AG10803 (cell line): Measurements from ENCODE around the gene ABCG1.

Experiments used
- DNase-seq: peaks from one replicate; pipeline ENCODE4 v3.0.0; 2010; ENCODE audit warnings: low read depth
- H3K4me3 ChIP-seq: 2 replicates; pipeline ENCODE4 v1.5.1; 2011; ENCODE audit warnings: mild to moderate bottlenecking, low read length, control low read depth
- TF ChIP-seq, protein P1 (sequence below): conservative IDR thresholded peaks from 2 replicates; pipeline ENCODE4 v1.5.1; 2011; ENCODE audit warnings: mild to moderate bottlenecking, low read length, control low read depth, inconsistent platforms

Gene ABCG1

DNA sequence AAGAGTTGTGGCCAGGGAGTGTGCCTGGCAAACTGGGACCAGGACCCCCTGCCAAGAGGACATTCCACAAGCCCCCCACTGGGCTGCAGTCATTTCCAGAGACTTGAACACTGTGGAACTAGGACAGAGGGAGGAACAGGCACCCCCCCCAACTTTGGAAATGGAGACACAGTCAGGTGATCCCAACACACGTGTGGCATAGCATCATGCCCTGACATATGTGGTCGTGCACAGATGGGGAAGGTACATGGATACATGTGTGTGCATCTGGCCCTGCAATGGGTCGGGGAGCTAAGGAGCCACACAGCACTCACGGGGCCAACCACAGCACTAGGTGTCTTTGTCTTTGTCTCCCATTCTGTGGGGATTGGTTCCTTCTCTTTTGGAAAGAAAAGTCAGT is 102.9 kb downstream of the ABCG1 start:
- TF ChIP-seq, protein P1, sequence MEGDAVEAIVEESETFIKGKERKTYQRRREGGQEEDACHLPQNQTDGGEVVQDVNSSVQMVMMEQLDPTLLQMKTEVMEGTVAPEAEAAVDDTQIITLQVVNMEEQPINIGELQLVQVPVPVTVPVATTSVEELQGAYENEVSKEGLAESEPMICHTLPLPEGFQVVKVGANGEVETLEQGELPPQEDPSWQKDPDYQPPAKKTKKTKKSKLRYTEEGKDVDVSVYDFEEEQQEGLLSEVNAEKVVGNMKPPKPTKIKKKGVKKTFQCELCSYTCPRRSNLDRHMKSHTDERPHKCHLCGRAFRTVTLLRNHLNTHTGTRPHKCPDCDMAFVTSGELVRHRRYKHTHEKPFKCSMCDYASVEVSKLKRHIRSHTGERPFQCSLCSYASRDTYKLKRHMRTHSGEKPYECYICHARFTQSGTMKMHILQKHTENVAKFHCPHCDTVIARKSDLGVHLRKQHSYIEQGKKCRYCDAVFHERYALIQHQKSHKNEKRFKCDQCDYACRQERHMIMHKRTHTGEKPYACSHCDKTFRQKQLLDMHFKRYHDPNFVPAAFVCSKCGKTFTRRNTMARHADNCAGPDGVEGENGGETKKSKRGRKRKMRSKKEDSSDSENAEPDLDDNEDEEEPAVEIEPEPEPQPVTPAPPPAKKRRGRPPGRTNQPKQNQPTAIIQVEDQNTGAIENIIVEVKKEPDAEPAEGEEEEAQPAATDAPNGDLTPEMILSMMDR = no peak
- H3K4me3 ChIP-seq = no peak overlapping the region
- no peak for DNase-seq

DNA sequence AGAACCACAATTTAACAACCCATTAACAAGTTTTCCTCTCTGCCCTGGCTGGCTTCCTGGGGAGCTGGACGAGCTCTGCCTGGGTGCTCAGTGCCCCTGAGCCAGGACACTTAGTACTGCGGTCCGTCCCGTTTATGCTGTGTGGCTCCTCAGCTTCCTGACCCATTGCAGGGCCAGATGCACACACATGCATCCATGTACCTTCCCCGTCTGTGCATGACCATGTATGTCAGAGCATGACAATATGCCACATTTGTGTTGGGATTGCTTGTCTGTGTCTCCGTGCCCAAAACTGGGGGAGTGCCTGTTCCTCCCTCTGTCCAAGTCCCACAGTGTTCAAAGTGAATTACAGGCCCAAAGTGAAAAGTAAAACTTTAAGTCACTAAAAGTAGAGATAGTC is 106.0 kb downstream of the ABCG1 start:
- TF ChIP-seq, protein P1 = no peak
- H3K4me3 ChIP-seq = no peak overlapping the region
- no peak for DNase-seq

DNA sequence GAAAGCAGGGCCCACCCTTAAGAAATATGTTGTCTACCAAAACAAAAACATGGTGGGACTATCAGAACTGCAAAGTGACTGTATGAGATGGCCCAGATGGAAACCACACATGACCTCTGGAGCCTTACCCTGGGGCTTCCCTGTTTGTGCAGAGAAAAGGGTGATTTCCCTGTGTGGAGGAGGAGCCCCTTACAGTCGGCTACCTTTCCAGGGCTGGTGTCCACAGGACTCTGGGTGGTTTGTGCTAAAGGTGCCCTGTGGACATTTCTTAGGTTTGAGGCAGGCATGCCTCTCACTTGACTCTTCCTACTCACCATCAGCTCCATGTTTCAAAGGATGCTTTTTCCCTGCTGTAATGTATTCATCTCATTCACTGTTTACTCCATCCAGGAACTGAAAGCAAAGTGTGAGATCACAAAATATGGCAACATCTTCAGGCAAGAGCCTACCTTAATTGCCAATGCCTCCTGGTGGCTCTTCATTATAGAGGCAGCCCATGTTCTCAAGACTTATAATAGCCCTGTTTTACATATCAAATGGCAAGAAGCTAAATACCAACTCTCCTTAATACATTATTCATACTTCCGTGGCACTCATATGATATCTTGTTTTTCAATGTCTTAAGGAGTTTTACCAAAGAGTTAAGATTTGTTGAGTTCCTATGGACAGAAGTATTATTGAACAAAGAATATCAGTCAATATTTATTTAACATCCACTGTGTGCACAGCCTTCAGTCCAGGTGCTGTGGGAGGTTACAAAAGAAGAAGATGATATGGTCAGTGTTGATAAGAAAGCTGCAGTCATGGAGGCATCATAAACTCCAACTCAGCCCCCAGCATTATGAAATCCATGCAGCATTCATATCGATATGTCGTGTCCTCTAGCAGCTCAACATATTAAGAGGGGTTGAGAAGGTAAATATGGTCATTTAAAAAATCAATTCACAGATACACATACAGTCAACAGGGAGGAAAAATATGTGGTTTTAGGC is 111.7 kb downstream of the ABCG1 start:
- TF ChIP-seq, protein P1 = no peak
- no peak overlapping the region for H3K4me3 ChIP-seq
- DNase-seq = no peak

DNA sequence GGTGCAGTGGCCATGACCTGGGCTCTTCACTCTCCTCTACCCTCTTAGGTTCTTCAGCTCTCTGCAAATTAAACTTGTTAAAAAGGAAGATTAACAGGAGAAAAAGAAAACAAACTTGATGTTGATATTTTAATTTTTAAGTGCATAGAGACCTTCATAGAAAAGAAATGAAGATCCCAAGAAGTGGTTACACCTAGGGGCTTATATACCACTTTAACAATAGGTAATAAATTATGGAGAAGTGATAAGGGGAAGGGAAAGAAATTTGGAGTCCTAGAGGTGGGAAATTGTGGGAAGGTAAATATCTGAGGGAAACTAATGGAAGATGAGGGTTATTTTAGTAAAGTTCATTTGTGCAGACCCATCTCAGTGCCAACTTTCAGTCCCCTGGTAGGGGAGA is 112.7 kb downstream of the ABCG1 start:
- no peak for DNase-seq

DNA sequence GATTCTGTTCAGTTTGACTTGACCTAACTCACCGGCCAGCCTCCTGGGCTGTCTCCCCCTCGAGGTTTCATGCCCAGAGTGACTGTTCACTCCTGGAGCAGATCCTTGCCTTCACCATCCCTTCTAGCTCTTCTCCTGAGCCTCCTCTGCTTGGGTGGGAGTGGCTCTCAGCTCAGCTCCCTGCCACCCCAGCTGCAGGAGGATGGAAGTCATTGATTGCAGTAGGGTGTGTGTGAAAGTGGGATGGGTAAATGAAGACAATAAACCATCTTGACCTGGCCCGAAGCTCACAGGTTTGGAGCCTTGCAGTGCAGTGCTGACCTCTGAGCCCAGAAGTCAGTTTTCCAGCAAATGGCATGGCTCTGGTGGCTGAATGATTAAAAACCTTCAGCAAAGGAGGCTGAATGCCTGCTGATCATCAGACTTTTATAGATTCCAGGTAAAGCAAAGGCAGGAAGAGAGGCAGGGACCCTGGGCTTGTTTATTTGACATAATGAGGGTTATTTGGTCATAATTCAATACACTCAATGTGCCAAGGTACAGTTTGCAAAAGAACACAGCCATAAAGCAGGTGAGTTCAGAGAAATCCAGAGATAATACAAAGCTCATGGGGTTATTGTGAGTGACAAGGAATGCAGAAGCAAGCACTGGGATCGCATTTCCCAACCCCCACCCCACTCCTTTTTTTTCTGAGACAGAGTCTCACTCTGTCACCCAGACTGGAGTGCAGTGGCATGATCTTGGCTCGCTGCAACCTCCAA is 113.8 kb downstream of the ABCG1 start:
- no peak overlapping the region for H3K4me3 ChIP-seq
- TF ChIP-seq, protein P1 = no peak
- DNase-seq = no peak

More for the DNA sequence above, 112.7 kb downstream of the ABCG1 start:
- TF ChIP-seq, protein P1 = no peak
- no peak overlapping the region for H3K4me3 ChIP-seq

DNA sequence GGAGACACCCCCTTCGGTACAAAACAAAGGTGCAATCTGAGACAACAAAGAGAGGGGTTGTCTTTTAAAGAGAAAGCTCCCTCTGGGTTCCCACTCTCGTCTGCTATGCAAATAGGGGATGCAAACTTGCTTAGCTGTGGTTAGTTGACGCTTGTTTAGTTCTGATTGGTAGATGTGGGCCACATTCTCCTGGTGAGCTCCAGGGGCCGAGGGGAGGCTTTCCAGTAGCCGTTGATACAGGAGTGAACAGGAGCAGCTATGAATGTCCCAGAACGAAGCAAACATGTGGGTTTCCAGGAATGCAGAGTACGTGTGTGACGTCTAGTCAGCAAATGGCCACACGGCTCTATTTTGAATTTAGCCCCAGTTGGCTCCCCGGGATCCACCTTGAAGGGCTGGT is 117.1 kb downstream of the ABCG1 start:
- TF ChIP-seq, protein P1 = no peak
- no peak for DNase-seq
- no peak overlapping the region for H3K4me3 ChIP-seq
